Gastrocnemius medialis (tissue), 4 donors: ENCODE data around the gene TDRD3.

ENCODE experiments used
- CTCF ChIP-seq, 5 experiments: fragments of 450-650 bp in 3 of 5; fragments of 200-600 bp in 2 of 5; sonication (generic) in 2 of 5; IDR thresholded peaks in 4 of 5; conservative IDR thresholded peaks in 1 of 5; 1 replicate in 4 of 5; 2 replicates in 1 of 5; pipeline ENCODE4 v1.5.1; 2016 to 2019; ENCODE audit warnings: antibody characterized with exemption in 5 of 5, mild to moderate bottlenecking in 3 of 5, moderate library complexity in 3 of 5
- POLR2A ChIP-seq, 2 donors: fragments of 450-650 bp; IDR thresholded peaks; one replicate each; pipeline ENCODE4 v1.6.1; 2017; ENCODE audit warnings: antibody characterized with exemption in 2 of 2, mild to moderate bottlenecking in 2 of 2, moderate library complexity in 2 of 2

DNA sequence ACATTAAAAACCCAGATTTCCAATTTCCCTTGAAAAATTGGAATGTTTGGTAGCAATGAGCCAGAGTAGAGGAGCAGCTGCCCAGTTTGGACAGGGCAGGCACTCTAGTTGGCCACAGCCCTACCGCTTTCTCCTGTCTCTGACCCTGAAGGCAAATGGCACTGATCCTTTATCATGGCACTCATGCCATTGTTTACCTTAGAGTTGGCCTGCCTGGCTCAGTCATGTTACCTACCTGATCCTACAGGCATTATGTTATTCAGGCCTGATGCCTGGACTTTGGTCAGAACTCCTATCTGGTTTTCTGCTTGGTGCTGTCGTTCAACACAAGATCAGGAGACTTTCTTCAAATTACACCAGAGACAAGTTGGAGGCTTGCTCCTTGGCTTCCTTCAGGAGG lies 24.9 kb upstream of the TDRD3 start:
- TF ChIP-seq POLR2A (IDR thresholded peaks at IDR 0.05) (no peak), CTCF (IDR thresholded peaks at IDR 0.05 in 4 of 5, conservative IDR thresholded peaks at IDR 0.05 in 1 of 5) (no peak)
